GM18498 (cell line): ENCODE results near the gene MRTFB.
"Not testable (repeated sequence)": the region's sequence is repeated elsewhere in the genome, so short reads cannot be mapped to it uniquely, and the experiment has no call there.

Source experiments
- ATAC-seq: cut with Tn5 transposase; IDR thresholded peaks from one replicate; pipeline ENCODE4 v1.9.1; 2021; ENCODE audit warnings: mild to moderate bottlenecking, moderate library complexity; ENCODE audit not compliant: unreplicated experiment

MRTFB gene

GRCh38 chr16:14104066-14104465 lies 32.9 kb downstream of the MRTFB start:
- ATAC-seq, result no peak

DNA sequence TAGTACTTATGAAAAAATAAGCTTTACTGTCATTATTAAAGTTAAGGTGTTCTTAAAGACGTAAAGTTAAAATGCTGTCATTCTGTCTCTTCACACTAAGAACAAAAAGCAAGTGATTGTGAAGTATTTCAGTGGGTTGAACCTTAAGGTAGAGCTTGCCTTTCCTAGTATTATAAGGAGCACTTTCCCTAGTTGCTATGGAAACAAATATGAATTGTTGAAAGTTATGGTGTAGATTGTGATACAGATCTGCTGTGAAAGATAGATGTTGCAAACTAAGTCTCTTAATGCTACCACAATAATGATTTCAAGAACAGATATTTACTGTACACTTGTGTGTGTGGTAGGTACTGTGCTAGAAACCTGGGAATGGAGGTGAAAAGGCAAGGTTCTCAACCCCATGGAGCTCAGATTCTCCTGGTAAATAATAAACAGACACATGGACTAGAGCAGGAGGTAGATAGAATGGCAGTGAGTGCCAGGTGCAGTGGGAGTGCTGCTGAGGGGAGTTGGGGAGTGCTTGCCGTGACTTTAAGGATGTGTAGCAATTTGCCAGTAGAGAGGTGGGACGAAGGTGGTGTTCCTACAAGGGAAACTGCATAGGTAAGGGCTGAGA lies 34.7 kb downstream of the MRTFB start:
- no peak for ATAC-seq

DNA sequence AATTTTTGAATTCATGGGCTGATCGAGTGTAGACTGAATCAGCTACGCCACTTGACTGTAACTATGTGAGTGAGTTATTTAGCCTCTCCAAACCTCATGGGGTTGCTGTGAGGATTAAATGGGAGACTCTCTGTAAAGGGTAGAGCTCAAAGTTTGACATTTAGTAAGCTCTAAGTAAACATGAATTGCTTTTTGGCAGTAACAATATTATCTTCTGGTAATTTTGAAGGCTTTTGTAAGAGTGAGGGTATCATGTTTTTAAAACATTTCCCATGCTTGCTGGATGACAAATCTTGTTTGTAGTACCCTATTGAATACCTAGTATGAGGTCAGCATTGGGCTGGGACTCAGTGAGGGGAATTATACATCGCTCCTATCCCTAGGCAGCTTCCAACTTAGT lies 35.3 kb downstream of the MRTFB start:
- ATAC-seq, result no peak

GRCh38 chr16:14106961-14107360 lies 35.8 kb downstream of the MRTFB start:
- ATAC-seq, result no peak

DNA sequence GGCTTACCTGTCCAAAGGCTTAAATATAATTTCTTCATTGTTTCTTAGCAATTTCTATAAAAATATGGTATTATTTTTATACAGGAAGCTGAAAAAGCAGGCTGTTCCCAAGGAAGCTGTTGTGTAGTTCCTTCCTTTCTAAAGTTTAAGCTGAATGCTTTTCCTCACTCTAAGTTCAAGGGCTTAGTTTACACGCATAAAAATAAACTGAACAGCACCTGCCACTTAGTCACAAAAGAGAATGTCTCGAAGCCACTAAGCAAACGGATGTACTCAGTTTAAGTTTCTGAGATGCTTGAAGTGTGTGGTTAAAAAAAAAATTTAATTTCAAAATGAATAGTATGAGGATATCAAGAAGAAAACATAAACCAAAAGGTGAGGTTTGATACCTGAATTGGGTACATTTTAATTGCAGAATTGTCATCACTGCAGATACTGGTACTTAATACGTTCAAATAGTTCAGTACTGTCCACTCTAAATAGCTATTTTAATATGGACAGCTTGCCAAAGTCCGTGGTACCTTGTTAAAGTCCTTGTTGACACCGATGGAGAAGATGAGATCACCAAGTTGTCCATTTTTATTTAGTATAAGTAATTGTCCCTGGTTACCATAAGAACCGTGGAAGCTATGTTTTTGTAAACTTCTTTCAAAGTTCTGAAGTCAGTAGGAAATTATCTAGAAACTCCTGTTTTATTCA lies 38.1 kb downstream of the MRTFB start:
- no peak for ATAC-seq

- ATAC-seq, result no peak
Observed at GRCh38 chr16:14109782-14110727, 38.9 kb downstream of the MRTFB start.

DNA sequence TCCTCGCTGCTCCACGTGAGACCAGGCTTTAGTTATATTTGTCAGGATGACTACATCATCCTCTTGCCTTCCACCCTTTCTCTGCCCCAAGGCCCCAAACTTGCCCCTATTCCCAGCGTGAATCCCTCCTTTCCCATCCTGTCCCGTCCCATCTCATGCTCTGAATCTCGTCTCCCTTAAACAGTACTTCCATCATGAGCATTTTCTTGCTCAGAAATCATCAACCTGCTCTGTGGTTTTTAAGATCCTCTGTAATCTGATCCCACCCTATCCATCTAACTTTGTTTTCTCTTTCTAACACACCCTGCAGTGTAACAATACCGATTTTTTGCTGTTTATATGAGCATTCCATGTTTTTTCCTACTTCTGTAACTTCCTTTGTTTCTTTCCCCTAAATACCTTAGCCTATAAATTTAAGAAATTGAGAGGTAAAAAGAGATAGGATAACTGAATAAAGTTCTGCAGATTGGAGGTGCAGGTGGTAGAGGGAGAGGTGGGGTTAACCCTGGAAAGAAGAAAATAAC lies 39.7 kb downstream of the MRTFB start:
- ATAC-seq, result no peak

GRCh38 chr16:14111713-14112538 lies 40.8 kb downstream of the MRTFB start:
- ATAC-seq, result no peak

DNA sequence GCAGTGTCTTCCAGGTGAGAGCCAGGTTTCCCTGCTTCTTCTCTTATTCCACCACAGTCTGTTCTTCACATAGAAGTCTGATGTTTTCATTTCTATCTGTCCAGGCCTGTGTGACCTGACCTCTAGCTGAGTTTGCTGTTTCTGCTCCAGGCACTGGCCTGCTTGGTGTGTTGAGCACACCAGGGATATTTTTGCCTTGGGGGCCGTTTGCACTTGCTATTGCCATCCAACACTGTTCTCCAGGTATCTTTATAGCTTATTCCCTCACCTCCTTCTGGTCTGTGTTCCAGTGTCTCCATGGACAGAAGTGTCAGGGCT lies 41.4 kb downstream of the MRTFB start:
- ATAC-seq, result no peak

GRCh38 chr16:14113344-14113743 lies 42.2 kb downstream of the MRTFB start:
- no peak for ATAC-seq

DNA sequence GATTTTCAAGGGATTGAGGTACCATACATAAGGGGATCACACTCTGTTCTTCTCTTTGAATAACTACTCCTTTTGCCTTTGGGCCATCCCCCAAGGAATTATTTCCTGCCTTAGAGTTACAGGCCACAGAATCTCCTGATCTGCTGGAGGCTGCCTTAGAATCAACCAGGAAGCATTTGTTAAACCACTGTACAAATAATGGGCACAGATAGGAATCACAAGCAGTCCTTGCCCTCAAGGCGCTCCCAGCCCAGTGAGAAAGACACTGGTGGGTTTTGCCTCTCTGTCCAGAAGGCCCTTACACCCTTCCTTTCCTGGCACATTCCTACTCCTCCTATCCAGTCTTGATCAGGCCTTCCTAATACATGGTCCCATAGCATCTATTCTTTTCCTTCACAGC lies 45.9 kb downstream of the MRTFB start:
- ATAC-seq, result no peak

DNA sequence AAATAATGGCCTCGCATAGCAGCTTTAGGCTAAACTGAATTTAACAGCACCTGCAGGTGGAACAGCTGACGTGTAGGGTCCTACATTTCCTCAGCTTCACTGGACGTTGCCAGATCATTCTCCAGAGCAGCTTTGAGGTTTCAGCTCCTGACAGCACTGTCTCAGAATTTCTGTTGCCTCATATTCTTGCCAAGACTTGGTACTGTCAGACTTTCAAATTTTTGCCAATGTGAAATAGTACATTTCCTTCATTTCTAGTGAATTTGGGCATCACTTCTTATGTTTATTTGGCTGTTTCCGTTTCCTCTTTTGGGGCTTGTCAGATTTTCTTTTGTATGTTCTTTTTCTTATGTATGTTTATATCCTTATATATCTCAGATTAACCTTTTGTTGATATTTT lies 48.7 kb downstream of the MRTFB start:
- no peak for ATAC-seq

- no peak for ATAC-seq
Observed at GRCh38 chr16:14120335-14120734, 49.2 kb downstream of the MRTFB start.

DNA sequence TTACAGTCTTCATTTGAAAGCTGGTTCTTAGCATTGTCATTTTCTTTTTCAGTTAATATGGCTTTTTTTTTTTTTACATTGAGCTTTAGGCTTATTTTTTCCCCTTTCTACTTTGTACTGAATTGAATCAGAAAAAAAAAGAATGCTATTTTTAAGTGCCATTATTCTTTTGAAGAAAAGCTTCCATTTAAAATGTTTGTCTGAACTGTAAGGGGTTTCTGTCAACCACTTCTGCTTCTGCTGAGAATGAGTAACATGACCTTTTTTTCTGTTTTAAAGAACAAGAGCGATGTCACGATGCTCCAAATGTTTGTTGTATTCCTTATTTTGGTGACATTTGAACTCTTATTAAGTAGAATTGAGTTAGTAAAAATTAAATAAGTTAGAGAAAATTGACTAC lies 50.0 kb downstream of the MRTFB start:
- ATAC-seq, result no peak

DNA sequence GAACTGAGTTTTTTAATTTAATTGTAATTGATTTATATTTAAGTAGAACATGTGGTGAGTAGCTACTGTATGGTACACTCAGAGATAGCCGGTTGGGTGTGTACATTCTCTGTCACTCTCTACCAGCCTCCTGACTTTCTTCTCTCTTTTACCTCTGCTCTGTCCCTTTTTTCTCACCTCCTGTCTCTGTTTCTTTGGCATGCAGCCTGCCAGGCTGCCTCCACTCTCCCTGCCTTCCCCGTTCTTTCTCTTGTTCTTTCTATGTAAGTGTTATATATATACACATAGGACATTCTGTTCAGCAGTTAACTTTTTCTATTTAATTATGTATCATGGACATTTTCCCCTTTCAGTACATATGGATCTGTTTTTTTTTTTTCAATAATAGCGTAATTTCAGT lies 50.8 kb downstream of the MRTFB start:
- no peak for ATAC-seq

GRCh38 chr16:14122430-14122829 lies 51.3 kb downstream of the MRTFB start:
- not testable (repeated sequence) for ATAC-seq

GRCh38 chr16:14125000-14125681 lies 54.0 kb downstream of the MRTFB start:
- no peak for ATAC-seq

DNA sequence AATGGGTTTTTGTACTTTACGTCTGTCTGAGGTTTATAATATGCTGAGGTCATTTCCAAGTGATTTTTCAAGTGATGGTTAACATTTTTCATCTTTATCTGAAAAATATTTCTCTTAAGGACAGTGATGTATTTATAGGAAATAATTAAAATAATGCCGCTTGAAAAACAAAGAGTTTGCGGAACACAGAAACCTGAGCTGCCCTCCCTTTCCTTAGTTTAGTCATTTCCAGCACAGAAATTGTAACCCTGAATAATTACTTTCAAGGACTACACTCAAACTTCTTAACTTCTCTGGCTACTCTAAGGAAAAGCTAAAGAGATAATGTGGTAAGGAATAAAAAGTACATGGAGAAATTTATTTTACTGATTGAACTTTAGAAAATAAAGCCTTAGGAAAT lies 54.6 kb downstream of the MRTFB start:
- ATAC-seq, result no peak

DNA sequence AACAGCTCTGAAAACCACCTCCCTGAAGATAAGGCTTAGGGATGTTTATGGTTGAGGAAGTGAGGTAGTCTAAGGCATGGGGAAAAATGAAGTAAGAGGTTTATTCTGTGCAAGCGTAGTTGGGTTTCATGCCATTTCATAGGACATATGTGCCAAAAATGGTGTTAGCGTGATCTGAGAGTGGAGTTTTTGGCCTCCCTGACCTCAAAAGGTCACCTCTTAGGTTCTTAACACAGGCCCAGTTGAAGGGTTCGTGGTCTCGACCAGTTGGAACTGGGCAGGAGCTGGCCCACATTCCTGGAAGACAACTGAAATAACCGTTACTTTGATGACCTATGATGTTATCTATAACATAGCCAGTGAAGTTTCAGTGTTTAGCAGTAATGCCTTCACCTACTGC lies 57.0 kb downstream of the MRTFB start:
- no peak for ATAC-seq

DNA sequence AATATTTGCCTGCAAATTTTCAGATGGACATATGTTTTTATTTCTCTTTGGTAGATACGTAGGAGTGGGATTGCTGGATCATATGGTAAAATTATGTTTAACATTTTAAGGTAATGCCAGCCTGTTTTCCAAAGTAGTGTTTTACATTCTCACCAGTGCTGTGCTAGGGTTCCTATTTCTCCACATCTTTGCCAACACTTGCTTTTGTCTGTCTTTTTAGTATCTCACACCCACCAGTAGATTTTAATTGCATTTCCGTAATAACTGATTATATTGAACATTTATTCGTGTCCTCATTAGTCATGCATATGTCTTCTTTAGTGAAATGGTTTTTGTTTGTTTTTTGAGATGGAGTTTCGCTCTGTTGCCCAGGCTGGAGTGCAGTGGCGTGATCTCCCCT lies 58.4 kb downstream of the MRTFB start:
- ATAC-seq, result no peak
